ENCODE measurements around the gene CEP68.

The CEP68 gene

GRCh38 chr2:65103013-65103715 is 46.9 kb downstream of the CEP68 start:
- TF ChIP-seq CTCF (conservative IDR thresholded peaks at IDR 0.05; ENCODE audit: low read depth, low read length): no peak
- Histone ChIP-seq H3K36me3 (ENCODE audit: insufficient read depth) (peaks cover 21% of the 10 kb centered on the region; the same call in 1 of the 2 replicates), H3K79me2 (ENCODE audit: insufficient read depth, low read depth) (peaks cover 66% of the 10 kb centered on the region), H3K27ac (no peak overlapping the region), H3K4me3 (IDR thresholded peaks at IDR 0.05; ENCODE audit: insufficient read depth, low read depth, low read length) (no peak overlapping the region), H3K4me1 (ENCODE audit: low read depth, poor library complexity, severe bottlenecking) (peaks cover 13% of the 10 kb centered on the region), H3K4me2 (no peak overlapping the region), H2AFZ (ENCODE audit: low read depth) (no peak overlapping the region), H3K9ac (no peak overlapping the region), H4K20me1 (ENCODE audit: insufficient read depth) (peaks cover 3% of the 10 kb centered on the region), H3K27me3 (ENCODE audit: insufficient read depth, low read depth) (no peaks in the 10 kb centered on the region)

- no peak for TF ChIP-seq CTCF (conservative IDR thresholded peaks at IDR 0.05; ENCODE audit: low read depth, low read length)
- no peak overlapping the region for H3K9ac ChIP-seq
- peaks cover 96% of the 10 kb centered on the region for H3K79me2 ChIP-seq (ENCODE audit: insufficient read depth, low read depth)
- no peak overlapping the region for H2AFZ ChIP-seq (ENCODE audit: low read depth)
- peaks cover 17% of the 10 kb centered on the region; the same call in 1 of the 2 replicates for H3K36me3 ChIP-seq (ENCODE audit: insufficient read depth)
- no peak overlapping the region for H3K27ac ChIP-seq
- no peak overlapping the region for H3K4me3 ChIP-seq (IDR thresholded peaks at IDR 0.05; ENCODE audit: insufficient read depth, low read depth, low read length)
- H3K27me3 ChIP-seq (ENCODE audit: insufficient read depth, low read depth): no peaks in the 10 kb centered on the region
- H4K20me1 ChIP-seq (ENCODE audit: insufficient read depth): peaks cover 21% of the 10 kb centered on the region
- no peak overlapping the region for H3K4me2 ChIP-seq
- peaks cover 9% of the 10 kb centered on the region for H3K4me1 ChIP-seq (ENCODE audit: low read depth, poor library complexity, severe bottlenecking)
These were observed 51.3 kb downstream of the CEP68 start for GRCh38 chr2:65107530-65107929.

DNA sequence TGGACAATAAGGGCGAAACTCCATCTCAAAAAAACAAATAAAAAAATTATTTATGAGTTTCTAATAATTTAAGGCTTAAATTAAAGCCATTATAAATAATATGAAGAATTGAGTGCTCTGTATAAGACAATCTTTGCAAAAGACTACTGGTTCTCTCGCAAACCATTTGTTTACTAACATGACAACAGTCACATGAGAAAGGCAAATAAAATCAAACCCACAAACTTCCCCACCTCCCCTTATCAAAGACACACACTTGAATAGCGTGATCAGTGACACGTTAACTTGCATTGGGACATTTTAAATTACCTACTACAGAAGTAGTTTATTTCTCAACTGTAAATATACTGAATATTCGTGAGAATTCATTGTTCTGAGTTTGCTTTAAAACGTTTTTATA is 52.6 kb downstream of the CEP68 start:
- H3K4me1 ChIP-seq (ENCODE audit: low read depth, poor library complexity, severe bottlenecking): peaks cover 17% of the 10 kb centered on the region
- H3K36me3 ChIP-seq (ENCODE audit: insufficient read depth): peaks cover 9% of the 10 kb centered on the region; the same call in 1 of the 2 replicates
- peaks cover 32% of the 10 kb centered on the region for H4K20me1 ChIP-seq (ENCODE audit: insufficient read depth)
- no peaks in the 10 kb centered on the region for H3K27me3 ChIP-seq (ENCODE audit: insufficient read depth, low read depth)
- no peak overlapping the region for H3K4me3 ChIP-seq (IDR thresholded peaks at IDR 0.05; ENCODE audit: insufficient read depth, low read depth, low read length)
- H3K27ac ChIP-seq: no peak overlapping the region
- H3K4me2 ChIP-seq: no peak overlapping the region
- no peak overlapping the region for H3K9ac ChIP-seq
- H3K79me2 ChIP-seq (ENCODE audit: insufficient read depth, low read depth): peaks cover 98% of the 10 kb centered on the region
- no peak for TF ChIP-seq CTCF (conservative IDR thresholded peaks at IDR 0.05; ENCODE audit: low read depth, low read length)
- H2AFZ ChIP-seq (ENCODE audit: low read depth): no peak overlapping the region

DNA sequence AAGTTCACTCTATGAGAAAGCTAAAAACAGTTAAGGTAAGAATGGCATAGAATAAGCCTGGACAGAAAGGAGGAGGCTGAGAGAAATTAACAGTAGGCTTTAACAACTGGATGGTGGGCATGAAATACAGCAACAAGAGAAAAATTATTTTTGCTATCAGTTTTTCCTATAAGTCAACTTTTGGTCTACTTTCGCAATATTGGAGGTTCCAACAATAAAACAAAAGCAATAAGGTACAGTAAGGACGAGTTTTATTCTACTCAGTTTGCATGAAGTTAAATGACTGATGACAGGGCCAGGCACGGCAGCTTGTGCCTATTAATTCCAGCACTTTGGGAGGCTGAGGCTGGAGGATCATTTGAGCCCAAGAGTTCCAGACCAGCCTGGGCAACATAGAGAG is 56.4 kb downstream of the CEP68 start:
- no peak for TF ChIP-seq CTCF (conservative IDR thresholded peaks at IDR 0.05; ENCODE audit: low read depth, low read length)
- H3K9ac ChIP-seq: no peak overlapping the region
- H3K79me2 ChIP-seq (ENCODE audit: insufficient read depth, low read depth): peaks cover 98% of the 10 kb centered on the region
- H3K27me3 ChIP-seq (ENCODE audit: insufficient read depth, low read depth): no peaks in the 10 kb centered on the region
- no peaks in the 10 kb centered on the region for H3K36me3 ChIP-seq (ENCODE audit: insufficient read depth)
- no peak overlapping the region for H3K4me3 ChIP-seq (IDR thresholded peaks at IDR 0.05; ENCODE audit: insufficient read depth, low read depth, low read length)
- no peak overlapping the region for H3K27ac ChIP-seq
- H4K20me1 ChIP-seq (ENCODE audit: insufficient read depth): peaks cover 61% of the 10 kb centered on the region
- H3K4me1 ChIP-seq (ENCODE audit: low read depth, poor library complexity, severe bottlenecking): peaks cover 29% of the 10 kb centered on the region
- no peak overlapping the region for H2AFZ ChIP-seq (ENCODE audit: low read depth)
- no peak overlapping the region for H3K4me2 ChIP-seq

Data from KMS-11 (cell line).